ENCODE data around the gene ZNRD2. TPM values are rescaled to one million over a fixed set of nuclear protein-coding genes. Genes with fewer than 3 reads are reported as not detected.
"Not testable (repeated sequence)": the region's sequence is repeated elsewhere in the genome, so short reads cannot be mapped to it uniquely, and the experiment has no call there.

ZNRD2 gene
- total RNA-seq, 2 donors from 2014 or later, result 30.3 to 39.0 TPM

DNA sequence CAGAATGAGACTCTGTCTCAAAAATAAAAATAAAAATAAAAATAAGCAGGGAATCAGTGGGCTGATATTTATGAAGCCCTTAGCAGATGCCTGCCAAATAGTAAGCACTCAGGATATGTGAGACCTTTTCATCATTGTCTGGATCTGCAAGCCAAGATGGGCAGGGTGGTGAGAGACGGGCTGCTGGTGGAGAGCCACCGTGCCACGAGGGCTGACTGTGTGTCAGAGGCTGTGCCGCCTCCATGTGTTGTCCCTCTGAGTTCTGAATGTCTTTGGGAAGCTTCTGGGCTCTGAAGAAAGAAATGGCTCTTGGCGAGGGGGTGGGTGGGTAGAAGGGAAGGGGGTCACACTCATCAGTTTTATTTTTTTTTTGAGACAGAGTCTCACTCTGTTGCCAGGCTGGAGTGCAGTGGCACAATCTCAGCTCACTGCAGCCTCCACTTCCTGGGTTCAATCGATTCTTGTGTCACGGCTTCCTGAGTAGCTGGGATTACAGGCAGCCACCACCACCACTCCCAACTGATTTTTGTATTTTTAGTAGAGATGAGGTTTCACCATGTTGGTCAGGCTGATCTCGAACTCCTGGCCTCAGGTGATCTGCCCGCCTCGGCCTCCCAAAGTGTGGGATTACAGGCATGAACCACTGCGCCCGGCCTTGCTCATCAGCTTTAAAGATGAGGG is 5.3 kb upstream of the ZNRD2 start:
- not testable (repeated sequence) for ATAC-seq; DNase-seq; H3K36me3 Mint-ChIP-seq (ENCODE audit: low read depth); H3K9me3 ChIP-seq (ENCODE audit: control insufficient read depth, low read length, poor library complexity, severe bottlenecking); H3K27me3 Mint-ChIP-seq
- peak overlapping the region; percentile 99 for H3K27ac Mint-ChIP-seq
- H3K4me3 Mint-ChIP-seq, result peak overlapping the region; percentile 75
- H3K4me1 Mint-ChIP-seq, result peaks cover 44% of the 10 kb centered on the region

GRCh38 chr11:65565624-65566453 is 4.4 kb upstream of the ZNRD2 start:
- H3K36me3 Mint-ChIP-seq (ENCODE audit: low read depth), result peaks cover 2% of the 10 kb centered on the region
- H3K27ac Mint-ChIP-seq, result peak overlapping the region; percentile 99
- ATAC-seq, result peak; percentile 18

DNA sequence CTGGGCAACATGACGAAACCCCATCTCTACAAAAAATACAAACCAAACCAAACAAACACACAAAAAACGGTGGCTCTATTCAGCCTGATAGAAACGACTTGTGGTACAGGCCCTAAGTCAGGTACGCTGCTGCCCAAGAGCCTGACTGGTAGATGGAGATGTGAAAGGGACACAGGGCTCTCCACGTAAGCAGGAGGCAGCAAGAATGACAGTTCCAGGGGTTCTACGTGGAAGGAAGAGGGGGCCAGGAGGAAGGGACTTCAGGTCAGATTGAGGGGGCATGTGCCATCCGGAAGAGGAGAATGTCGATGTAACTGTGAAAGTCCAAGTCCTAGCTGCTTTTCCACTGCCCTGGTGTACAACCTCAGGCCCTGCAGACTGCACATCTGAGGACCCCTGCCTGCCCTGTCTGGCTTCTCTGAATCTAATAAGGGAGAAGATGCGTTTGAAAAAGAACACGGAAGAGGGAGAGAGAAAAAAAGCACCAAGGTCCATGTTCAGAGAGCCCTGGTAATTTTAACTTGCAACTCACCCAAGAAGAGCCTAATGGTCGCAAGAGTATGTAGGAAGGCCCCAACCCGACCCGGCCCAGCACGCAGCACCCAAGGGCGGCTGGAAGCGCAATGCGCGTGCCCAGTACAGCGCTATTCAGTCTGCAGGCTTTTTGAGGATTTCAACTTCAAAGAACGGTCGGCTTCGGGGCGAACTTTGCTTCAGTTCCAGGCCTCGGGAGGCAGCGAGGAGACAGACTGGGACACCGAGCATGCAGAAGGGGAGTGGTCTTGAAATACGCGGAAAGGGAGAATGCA is 909 bp upstream of the ZNRD2 start:
- peaks cover 58% of the 10 kb centered on the region for H3K4me1 Mint-ChIP-seq
- ATAC-seq, result peak; percentile 38
- no peak for DNase-seq
- H3K4me3 Mint-ChIP-seq, result peak overlapping the region; percentile 99
- H3K27me3 Mint-ChIP-seq, result no peaks in the 10 kb centered on the region
- H3K36me3 Mint-ChIP-seq (ENCODE audit: low read depth), result peaks cover 2% of the 10 kb centered on the region
- H3K27ac Mint-ChIP-seq, result peak overlapping the region; percentile 99
- no peaks in the 10 kb centered on the region for H3K9me3 ChIP-seq (ENCODE audit: control insufficient read depth, low read length, poor library complexity, severe bottlenecking)

More at GRCh38 chr11:65565624-65566453, 4.4 kb upstream of the ZNRD2 start:
- Mint-ChIP-seq H3K27me3 (no peaks in the 10 kb centered on the region), H3K4me1 (peaks cover 45% of the 10 kb centered on the region), H3K4me3 (peak overlapping the region; percentile 75)
- H3K9me3 ChIP-seq (ENCODE audit: control insufficient read depth, low read length, poor library complexity, severe bottlenecking), result no peaks in the 10 kb centered on the region
- DNase-seq, result peak in 1 of 3 donors; percentile 46

DNA sequence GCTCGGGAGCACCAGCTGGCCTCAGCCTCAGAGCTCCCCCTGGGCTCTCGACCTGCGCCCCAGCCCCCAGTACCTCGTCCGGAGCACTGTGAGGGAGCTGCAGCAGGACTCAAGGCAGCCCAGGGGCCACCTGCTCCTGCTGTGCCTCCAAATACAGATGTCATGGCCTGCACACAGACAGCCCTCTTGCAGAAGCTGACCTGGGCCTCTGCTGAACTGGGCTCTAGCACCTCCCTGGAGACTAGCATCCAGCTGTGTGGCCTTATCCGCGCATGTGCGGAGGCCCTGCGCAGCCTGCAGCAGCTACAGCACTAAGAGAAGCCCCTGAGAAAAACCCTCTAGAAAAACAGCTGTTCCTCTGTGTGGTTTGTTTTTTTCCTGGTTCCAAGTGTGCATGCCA is 1.1 kb downstream of the ZNRD2 start:
- H3K27me3 Mint-ChIP-seq, result no peaks in the 10 kb centered on the region
- H3K36me3 Mint-ChIP-seq (ENCODE audit: low read depth), result peaks cover 2% of the 10 kb centered on the region
- peak overlapping the region; percentile 99 for H3K27ac Mint-ChIP-seq
- ATAC-seq (no peak), DNase-seq (no peak)
- peak overlapping the region; percentile 99 for H3K4me3 Mint-ChIP-seq
- no peaks in the 10 kb centered on the region for H3K9me3 ChIP-seq (ENCODE audit: control insufficient read depth, low read length, poor library complexity, severe bottlenecking)
- H3K4me1 Mint-ChIP-seq, result peaks cover 54% of the 10 kb centered on the region

GRCh38 chr11:65571940-65572339 is 1.7 kb downstream of the ZNRD2 start:
- Mint-ChIP-seq H3K4me3 (peak overlapping the region; percentile 93), H3K4me1 (peaks cover 55% of the 10 kb centered on the region), H3K27me3 (no peaks in the 10 kb centered on the region), H3K36me3 (ENCODE audit: low read depth) (peaks cover 2% of the 10 kb centered on the region), H3K27ac (peak overlapping the region; percentile 99)
- ATAC-seq (no peak), DNase-seq (no peak)
- no peaks in the 10 kb centered on the region for H3K9me3 ChIP-seq (ENCODE audit: control insufficient read depth, low read length, poor library complexity, severe bottlenecking)

GRCh38 chr11:65572356-65573051 is 2.2 kb downstream of the ZNRD2 start, which contains the start of gene FAM89B:
TSS of gene FAM89B (plus strand) at chr11:65572538. CDS start at chr11:65572670, 132 bp downstream.
- Mint-ChIP-seq H3K4me1 (peaks cover 57% of the 10 kb centered on the region), H3K27me3 (no peaks in the 10 kb centered on the region), H3K36me3 (ENCODE audit: low read depth) (peaks cover 2% of the 10 kb centered on the region), H3K4me3 (peak within 1 kb of the TSS; percentile 99), H3K27ac (peak within 1 kb of the TSS; percentile 99)
- ATAC-seq (peak; percentile 34), DNase-seq (peak; percentile 77 to 84 (median 80))
- H3K9me3 ChIP-seq (ENCODE audit: control insufficient read depth, low read length, poor library complexity, severe bottlenecking), result no peaks in the 10 kb centered on the region

DNA sequence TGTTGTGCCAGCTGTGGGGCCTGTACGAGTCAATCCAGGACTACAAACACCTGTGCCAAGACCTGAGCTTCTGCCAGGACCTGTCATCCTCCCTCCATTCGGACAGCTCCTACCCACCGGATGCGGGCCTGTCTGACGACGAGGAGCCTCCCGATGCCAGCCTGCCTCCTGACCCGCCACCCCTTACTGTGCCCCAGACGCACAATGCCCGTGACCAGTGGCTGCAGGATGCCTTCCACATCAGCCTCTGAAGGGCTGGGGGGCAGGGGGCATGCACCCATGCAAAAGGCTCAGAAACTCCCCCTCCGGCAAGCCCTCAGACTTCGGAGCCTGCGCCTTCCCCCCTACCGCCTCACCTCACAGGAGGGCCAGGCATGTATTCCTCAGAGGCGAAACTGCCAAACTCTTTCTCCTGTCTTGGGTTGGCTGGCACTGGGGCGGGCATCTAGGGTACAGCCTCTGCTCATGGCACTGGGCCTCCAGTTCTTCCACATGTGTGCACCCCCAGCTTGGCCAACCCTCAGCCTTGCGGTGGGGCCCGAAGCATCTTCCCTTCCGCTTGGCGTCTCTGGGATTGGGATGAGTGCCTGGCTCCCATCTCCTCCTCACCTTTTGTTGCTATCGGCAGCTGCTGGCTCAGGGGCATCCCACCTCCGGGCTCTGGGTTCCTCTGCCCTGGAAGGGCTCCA is 3.3 kb downstream of the ZNRD2 start:
- Mint-ChIP-seq H3K36me3 (ENCODE audit: low read depth) (peaks cover 6% of the 10 kb centered on the region), H3K4me1 (peaks cover 63% of the 10 kb centered on the region), H3K4me3 (peak overlapping the region; percentile 94), H3K27ac (peak overlapping the region; percentile 99), H3K27me3 (no peaks in the 10 kb centered on the region)
- DNase-seq, result no peak
- ATAC-seq, result no peak
- H3K9me3 ChIP-seq (ENCODE audit: control insufficient read depth, low read length, poor library complexity, severe bottlenecking), result no peaks in the 10 kb centered on the region

DNA sequence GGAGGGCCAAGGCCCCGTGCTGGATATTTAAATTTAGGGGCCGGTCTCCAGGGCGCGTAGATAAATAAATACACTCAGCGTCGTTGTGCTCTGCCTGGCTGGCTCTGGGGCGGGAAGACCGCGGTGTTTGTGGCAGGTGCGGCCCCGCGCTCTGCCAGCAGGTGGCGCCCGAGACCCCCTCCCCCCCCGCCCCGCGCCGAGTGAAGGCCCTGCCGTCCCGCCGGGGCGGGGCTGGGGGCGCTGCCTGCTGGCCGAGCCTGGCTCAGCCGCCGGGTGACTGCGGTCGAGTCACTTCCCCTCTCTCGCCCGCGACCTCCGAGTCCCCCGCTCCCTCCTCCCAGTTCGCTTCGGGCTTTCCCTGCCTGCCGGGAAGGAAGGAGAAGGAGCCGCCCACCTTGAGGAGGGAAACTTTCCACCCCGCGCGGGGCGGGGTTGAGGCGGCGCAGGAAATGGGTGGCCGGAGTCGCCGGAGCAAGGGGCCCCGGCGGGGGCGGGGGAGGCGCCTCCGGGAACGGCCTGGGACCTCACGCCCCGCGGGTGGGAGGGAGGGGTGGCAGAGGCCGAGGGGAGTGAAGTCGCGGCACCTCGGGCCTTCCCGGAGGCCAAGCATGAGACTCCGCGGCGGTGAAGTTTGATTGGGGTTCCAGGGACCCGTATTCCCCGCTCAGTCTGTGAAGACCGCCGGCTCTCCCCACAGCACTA is 4.0 kb downstream of the ZNRD2 start:
- DNase-seq, result peak; percentile 70 to 90 (median 87)
- Mint-ChIP-seq H3K4me3 (peak overlapping the region; percentile 94), H3K27ac (peak overlapping the region; percentile 99), H3K27me3 (no peaks in the 10 kb centered on the region), H3K4me1 (peaks cover 57% of the 10 kb centered on the region), H3K36me3 (ENCODE audit: low read depth) (peaks cover 7% of the 10 kb centered on the region)
- no peaks in the 10 kb centered on the region for H3K9me3 ChIP-seq (ENCODE audit: control insufficient read depth, low read length, poor library complexity, severe bottlenecking)
- peak; percentile 31 for ATAC-seq

DNA sequence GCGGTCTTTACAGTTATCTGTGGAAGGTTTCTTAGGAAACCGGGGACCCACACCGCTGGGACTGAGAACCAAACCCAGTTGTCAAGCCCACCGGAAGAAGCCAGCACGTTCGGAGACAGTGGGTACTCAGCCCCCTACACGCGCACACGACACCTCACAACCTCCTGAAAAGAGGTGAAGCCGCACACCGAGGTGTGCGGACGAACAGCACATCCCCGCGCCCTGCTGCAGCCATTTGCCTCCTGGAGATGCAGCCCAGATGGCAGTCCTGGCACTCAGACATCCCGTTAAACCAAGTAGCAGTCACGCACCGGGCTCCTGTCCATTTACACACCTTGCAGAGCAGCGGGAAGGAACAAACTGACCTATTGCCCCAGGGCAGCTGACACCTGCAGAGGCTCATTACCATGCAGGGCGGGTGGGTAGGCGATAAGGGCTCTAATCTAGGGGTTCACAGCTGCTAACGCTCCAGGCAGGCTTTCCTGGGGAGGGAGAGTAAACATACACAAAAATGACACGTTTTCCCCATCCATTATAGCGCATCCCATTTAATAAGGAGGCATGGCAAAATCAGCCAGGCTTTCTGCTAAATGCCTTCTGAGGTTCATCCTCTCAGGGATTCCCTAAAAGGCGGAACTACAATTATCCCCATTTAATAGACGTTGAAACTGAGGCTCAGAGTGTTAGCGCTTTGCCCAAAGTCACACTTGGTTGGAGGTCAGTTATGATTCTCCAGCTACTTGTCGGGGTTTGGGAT is 4.7 kb downstream of the ZNRD2 start:
- Mint-ChIP-seq H3K27ac (peak overlapping the region; percentile 99), H3K4me3 (peak overlapping the region; percentile 94), H3K4me1 (peaks cover 53% of the 10 kb centered on the region), H3K27me3 (no peaks in the 10 kb centered on the region), H3K36me3 (ENCODE audit: low read depth) (peaks cover 7% of the 10 kb centered on the region)
- H3K9me3 ChIP-seq (ENCODE audit: control insufficient read depth, low read length, poor library complexity, severe bottlenecking), result no peaks in the 10 kb centered on the region
- ATAC-seq (no peak), DNase-seq (peak in 1 of 3 donors; percentile 33)

DNA sequence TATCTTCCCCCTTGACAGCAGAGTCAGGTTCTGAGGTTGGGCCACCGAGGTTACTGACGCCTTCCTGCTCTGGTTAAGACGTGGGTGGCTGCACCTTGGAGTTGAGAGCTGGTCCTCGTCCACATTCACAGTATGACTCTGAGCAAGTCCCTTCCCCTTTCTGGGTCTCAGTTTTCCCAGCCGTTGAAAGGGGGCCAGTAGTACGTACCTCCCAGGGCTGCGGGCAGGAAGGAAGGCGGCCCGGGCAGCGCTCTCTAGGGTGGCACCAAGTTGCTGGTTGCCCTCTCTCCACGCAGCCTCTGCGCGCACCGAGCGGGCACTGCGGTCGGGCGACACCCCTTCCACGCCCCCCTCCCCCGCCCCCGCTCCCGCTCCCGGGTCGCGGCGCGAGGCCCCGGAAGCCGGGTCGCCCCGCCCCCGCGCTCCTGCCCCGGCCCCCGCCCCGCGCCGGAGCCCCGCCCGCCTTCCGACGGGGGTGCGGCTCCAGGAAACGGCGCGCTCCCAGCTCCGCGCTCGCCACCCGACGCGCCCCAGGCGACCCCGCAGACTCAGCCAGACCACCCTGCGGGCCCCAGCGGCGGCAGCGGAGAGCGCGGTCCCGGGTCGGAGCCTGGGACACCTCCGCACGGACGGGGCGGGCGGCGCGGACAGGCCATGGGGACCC is 5.4 kb downstream of the ZNRD2 start, which contains the start of gene EHBP1L1:
Gene EHBP1L1, plus strand, starts transcription at position 486 of the 664 bp plus-strand sequence. CDS start 250 bp downstream, outside the sequence.
- Mint-ChIP-seq H3K4me3 (peak within 1 kb of the TSS; percentile 94), H3K27me3 (no peaks in the 10 kb centered on the region), H3K27ac (peak within 1 kb of the TSS; percentile 99), H3K4me1 (peaks cover 51% of the 10 kb centered on the region), H3K36me3 (ENCODE audit: low read depth) (peaks cover 5% of the 10 kb centered on the region)
- ATAC-seq, result peak; percentile 40
- DNase-seq, result peak; percentile 66 to 89 (median 85)
- H3K9me3 ChIP-seq (ENCODE audit: control insufficient read depth, low read length, poor library complexity, severe bottlenecking), result no peaks in the 10 kb centered on the region
